Activated CD8-positive, alpha-beta memory T cell treated with anti-CD3 and anti-CD28 coated beads, Interleukin-2, amount 10 ng/mL, durations not matched to agents 7 days and 5 days (primary cell): ENCODE data around the gene RTEL1. TPM values are rescaled to one million over a fixed set of nuclear protein-coding genes. Genes with fewer than 3 reads are reported as not detected.
"Not testable (repeated sequence)": the region's sequence is repeated elsewhere in the genome, so short reads cannot be mapped to it uniquely, and the experiment has no call there.

Experiments used
- ATAC-seq: fragments of 150-1000 bp; cut with Tn5 transposase; one replicate; pipeline ENCODE4 v1.10.0; 2021; ENCODE audit warnings: moderate library complexity
- CTCF ChIA-PET: fragments of 350-600 bp; sonication (Branson Sonifier 250); formaldehyde crosslinking; loops from one replicate; lab custom pipeline; 2021; ENCODE audit warnings: antibody characterized with exemption; lab: Charles Lee
- DNase-seq: peaks from one replicate; pipeline ENCODE4 v3.0.0-alpha.2; 2020
- H3K27ac Mint-ChIP-seq: one replicate; pipeline ENCODE4 v1.8.0; 2021; ENCODE audit warnings: mild to moderate bottlenecking, mixed read lengths
- H3K27me3 Mint-ChIP-seq: one replicate; pipeline ENCODE4 v1.8.0; 2021; ENCODE audit warnings: mixed read lengths
- H3K36me3 Mint-ChIP-seq: one replicate; pipeline ENCODE4 v1.8.0; 2021; ENCODE audit warnings: mild to moderate bottlenecking, mixed read lengths
- H3K4me1 Mint-ChIP-seq: one replicate; pipeline ENCODE4 v1.8.0; 2021; ENCODE audit warnings: mixed read lengths
- H3K4me3 Mint-ChIP-seq: one replicate; pipeline ENCODE4 v1.8.0; 2021; ENCODE audit warnings: mild to moderate bottlenecking, moderate library complexity, mixed read lengths
- H3K9me3 Mint-ChIP-seq: one replicate; pipeline ENCODE4 v1.8.0; 2022; ENCODE audit warnings: low read depth, mixed read lengths
- total RNA-seq, 2 experiments: library from RNA; stranded (reverse); gene quantifications; one replicate each; pipeline ENCODE4 v1.2.3, GENCODE V29; 2021

RTEL1 gene
- total RNA-seq, 2 experiments from 2014 or later: 50.0 to 53.6 TPM

DNA sequence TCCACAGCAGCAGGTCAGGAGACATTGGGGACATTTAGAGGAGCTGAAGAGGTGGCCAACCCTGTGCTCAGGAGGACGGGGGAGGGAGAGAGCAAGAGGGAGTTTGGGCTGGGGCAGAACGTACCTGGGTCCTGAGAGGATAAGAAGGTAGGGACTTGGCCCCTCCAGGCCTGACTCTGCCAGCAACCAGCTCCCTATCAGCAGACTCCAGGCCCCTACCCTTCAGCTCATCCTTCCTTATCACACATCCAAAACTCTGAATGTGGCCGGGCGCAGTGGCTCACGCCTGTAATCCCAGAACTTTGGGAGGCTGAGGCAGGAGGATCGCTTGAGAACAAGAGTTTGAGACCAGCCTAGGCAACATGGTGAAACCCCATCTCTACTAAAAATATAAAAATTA, 9.9 kb upstream of the RTEL1 start:
- H3K27ac Mint-ChIP-seq: no peak overlapping the region
- no peak overlapping the region for H3K4me3 Mint-ChIP-seq
- DNase-seq: no peak
- no peak for ATAC-seq
- peaks cover 3% of the 10 kb centered on the region for H3K4me1 Mint-ChIP-seq
- peaks cover 6% of the 10 kb centered on the region for H3K27me3 Mint-ChIP-seq
- no peaks in the 10 kb centered on the region for H3K36me3 Mint-ChIP-seq
- CTCF ChIA-PET: interaction anchor here (0.8 to 1.0 kb wide), 3 partner anchors 35 to 472 kb away, joined by 3 read pairs; no protein-coding TSS in a partner anchor
- H3K9me3 Mint-ChIP-seq: no peaks in the 10 kb centered on the region

DNA sequence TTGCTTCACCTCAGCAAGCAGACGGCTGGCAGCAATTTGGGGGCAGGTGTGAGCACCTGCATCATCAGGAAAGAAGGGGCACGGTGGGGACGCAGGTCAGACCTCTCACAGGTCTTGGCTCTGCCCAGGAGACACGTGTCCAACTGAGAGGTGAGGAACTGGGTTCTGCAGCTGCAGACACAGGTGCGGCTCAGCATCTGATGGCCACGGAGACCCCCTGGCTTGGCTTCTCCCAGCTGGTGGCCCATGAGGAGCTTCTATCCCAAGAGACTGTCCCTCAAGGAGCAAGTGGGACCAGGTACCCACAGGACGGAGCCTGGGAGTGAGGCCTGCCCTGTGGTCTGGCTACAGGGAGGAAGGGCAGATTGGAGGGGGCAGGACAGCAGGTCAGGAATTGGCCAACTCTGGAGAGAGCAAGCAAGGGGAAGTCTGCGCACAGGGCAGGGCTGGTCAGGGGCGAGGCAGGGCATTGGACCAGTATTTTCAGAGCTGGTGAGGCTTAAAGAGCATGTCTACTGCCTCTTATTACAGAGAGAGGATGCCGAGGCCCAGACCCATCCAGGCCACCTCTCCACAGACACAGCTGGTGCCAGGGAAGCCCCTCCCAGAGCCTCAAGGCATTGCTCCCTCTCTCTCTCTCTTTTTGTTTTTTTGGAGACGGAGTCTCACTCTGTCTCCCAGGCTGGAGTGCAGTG, 9.1 kb upstream of the RTEL1 start:
- Mint-ChIP-seq H3K27ac (no peak overlapping the region), H3K27me3 (peaks cover 6% of the 10 kb centered on the region), H3K4me3 (no peak overlapping the region), H3K9me3 (no peaks in the 10 kb centered on the region), H3K36me3 (no peaks in the 10 kb centered on the region), H3K4me1 (peaks cover 7% of the 10 kb centered on the region)
- CTCF ChIA-PET: no interaction called here
- ATAC-seq (no peak), DNase-seq (no peak)

DNA sequence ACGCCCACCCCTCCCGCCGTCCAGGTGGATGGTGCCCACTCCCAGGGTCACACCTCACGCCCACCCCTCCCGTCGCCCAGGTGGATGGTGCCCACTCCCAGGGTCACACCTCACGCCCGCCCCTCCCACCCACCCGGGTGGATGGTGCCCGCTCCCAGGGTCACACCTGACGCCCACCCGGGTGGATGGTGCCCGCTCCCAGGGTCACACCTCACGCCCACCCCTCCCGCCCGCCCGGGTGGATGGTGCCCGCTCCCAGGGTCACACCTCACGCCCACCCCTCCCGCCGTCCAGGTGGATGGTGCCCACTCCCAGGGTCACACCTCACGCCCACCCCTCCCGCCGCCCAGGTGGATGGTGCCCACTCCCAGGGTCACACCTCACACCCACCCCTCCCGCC, 7.6 kb upstream of the RTEL1 start:
- CTCF ChIA-PET, H3K36me3 Mint-ChIP-seq, H3K9me3 Mint-ChIP-seq, H3K4me3 Mint-ChIP-seq, H3K27ac Mint-ChIP-seq, DNase-seq, ATAC-seq, H3K27me3 Mint-ChIP-seq: not testable (repeated sequence)
- peaks cover 15% of the 10 kb centered on the region for H3K4me1 Mint-ChIP-seq

DNA sequence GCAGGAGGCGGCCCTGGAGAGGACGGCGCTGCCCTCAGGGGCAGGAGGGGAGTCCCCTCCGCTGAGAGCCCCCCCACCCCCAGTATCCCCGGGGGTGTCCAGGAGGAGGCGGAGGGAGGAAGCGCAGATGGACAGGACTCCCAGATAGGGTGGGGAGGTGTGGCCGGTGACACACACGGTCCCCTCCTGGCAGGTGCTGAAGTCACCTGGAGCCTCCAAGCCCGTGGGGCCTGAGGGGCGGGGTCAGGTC, 6.2 kb upstream of the RTEL1 start:
- peak overlapping the region; percentile 36 for H3K4me3 Mint-ChIP-seq
- peaks cover 15% of the 10 kb centered on the region for H3K4me1 Mint-ChIP-seq
- H3K27me3 Mint-ChIP-seq: peaks cover 6% of the 10 kb centered on the region
- DNase-seq (no peak), ATAC-seq (no peak)
- no peak overlapping the region for H3K27ac Mint-ChIP-seq
- no peaks in the 10 kb centered on the region for H3K36me3 Mint-ChIP-seq
- H3K9me3 Mint-ChIP-seq: no peaks in the 10 kb centered on the region
- CTCF ChIA-PET: interaction anchor here (1.0 kb wide), 1 partner anchor 10 kb away, joined by 5 read pairs; no protein-coding TSS in a partner anchor

DNA sequence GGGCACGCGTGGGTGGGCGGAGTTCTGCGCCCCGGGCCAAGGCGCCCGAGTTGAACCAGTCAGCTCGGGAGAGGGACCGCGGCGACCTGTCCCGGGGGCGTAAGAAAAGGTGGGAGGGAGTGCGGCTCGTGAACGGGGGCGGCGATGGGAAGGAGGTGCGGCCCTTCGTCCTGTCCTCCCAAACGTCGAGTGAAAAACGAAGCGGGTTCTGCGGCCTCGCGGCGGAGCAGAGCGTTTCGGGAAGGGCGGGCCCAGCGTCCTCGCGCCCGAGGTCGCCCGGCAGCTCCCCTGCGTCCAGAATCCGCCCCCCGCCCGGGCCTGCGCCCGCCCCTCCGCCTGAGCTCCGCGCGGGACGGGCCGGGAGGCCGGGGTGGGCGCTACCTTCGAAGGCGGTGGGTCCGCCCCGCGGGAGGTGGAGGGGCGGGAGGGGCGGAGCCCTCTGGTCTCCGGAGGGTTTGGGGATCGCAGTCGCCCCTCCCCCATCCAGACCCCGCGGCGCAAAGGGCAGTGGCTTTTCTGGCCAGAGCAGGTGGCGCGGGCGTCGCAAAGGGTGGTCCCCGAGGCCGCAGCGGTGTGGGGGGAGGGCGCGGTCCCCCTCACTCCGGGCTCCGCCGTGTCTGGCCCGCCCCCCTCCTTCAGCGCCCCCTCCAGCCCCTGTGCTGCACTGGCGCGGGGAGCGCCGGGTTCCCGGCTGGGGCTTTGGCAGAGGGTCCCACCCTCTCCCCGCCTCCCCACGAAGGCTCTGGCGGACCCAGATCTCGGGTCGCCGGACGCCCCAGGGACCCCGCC, 5.7 kb upstream of the RTEL1 start:
- DNase-seq: no peak
- H3K9me3 Mint-ChIP-seq: no peaks in the 10 kb centered on the region
- H3K36me3 Mint-ChIP-seq: no peaks in the 10 kb centered on the region
- CTCF ChIA-PET: interaction anchor here (1.0 to 1.5 kb wide), 2 partner anchors 10 to 11 kb away, joined by 5 to 7 read pairs; no protein-coding TSS in a partner anchor
- peaks cover 6% of the 10 kb centered on the region for H3K27me3 Mint-ChIP-seq
- ATAC-seq: peak; percentile 40
- peak overlapping the region; percentile 36 for H3K4me3 Mint-ChIP-seq
- H3K4me1 Mint-ChIP-seq: peaks cover 20% of the 10 kb centered on the region
- no peak overlapping the region for H3K27ac Mint-ChIP-seq

DNA sequence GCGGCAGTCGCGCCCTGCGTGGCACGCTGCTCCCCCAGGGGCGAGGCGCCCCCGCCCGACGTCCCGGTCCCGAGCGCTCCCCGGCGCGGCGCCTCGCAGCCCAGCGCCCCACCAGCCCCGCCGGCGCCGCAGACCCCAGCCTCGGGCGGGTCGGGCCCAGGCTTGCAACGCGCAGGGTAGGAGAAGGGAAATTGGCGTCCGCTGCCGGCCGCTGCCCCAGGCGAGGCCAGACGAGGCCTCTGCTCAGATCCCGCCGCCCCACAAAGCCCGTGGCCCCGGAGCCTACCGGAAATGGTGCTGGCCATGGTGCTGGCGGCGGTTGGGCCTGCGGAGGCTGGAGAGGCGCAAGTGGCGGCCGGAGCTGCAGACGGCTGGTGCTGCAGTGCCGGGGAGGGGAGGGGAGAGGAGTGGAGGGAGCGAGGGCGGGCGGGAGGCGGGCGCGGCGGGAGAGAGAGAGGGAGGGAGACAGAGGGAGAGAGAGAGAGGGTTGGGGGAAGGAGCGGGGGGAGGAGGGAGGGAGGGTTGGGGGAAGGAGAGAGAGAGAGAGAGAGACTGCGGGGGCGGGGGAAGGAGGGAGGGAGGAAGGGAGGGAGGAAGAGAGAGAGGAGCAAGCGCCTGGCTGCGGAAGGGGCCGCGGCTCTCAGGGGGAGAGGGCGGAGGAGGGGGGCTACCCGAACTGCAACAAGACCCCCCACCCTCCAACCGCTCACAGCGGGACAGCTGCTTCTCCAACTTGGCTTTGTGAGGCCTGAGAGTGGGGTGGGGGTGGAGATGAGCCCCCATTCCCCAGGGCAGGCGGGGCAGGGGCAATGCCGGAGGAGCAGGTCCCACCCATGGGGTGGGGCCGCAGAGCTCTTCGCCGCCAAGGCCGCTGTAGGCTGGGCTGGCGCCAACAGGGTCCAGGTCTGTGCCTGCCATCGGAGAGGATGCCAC, 4.8 kb upstream of the RTEL1 start, which contains the start of gene STMN3:
STMN3 (minus strand) TSS at position 384 of the 933 bp plus-strand sequence; CDS start at position 305, 79 bp downstream.
- ATAC-seq (peak; percentile 56), DNase-seq (peak; percentile 84)
- CTCF ChIA-PET: interaction anchor here (1.1 to 1.5 kb wide), 2 partner anchors 12 to 28 kb away, joined by 4 to 7 read pairs; no protein-coding TSS in a partner anchor
- Mint-ChIP-seq H3K9me3 (no peaks in the 10 kb centered on the region), H3K4me1 (peaks cover 26% of the 10 kb centered on the region), H3K4me3 (peak within 1 kb of the TSS; percentile 70), H3K27ac (peak within 1 kb of the TSS; percentile 56), H3K36me3 (no peaks in the 10 kb centered on the region), H3K27me3 (peaks cover 6% of the 10 kb centered on the region)

DNA sequence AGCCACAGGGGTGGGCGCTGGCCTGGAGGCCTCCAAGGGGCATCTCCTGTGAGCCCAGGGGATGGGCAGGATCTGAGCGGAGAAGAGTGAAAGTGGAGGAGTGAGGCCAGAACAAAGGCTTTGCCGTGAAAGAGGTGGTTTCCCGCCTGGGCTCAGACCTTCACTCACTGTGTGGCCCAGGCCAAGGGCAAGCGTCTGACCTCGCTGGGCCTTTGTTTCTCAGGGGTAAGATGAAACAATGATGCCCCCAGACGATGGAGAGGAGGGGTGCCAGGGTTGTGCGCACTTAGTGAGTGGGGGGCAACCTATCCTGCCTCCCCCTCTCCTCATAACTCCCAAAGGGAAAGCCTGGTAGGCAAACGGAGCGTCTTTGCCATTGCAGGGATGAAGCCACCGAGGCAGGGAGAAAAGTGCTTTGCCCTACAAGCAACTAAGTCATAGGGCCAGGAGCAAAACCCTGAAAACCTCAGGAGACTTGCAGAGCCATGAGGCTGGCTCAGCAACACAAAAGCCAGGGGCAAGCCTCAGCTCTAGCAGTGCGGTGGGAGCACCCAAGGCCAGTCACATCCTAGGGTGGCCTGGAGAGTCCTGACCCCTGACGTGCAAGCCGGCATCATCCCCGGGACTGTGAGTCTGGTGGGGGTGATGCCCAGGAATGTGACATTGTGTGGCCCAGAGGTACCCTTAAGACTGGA, 4.0 kb upstream of the RTEL1 start:
- Mint-ChIP-seq H3K4me1 (peaks cover 31% of the 10 kb centered on the region), H3K36me3 (no peaks in the 10 kb centered on the region), H3K9me3 (no peaks in the 10 kb centered on the region), H3K4me3 (peak overlapping the region; percentile 70), H3K27ac (peak overlapping the region; percentile 56), H3K27me3 (peaks cover 6% of the 10 kb centered on the region)
- DNase-seq: no peak
- CTCF ChIA-PET: interaction anchor here (1.0 to 1.5 kb wide), 3 partner anchors 12 to 29 kb away, joined by 3 to 7 read pairs (median 4); no protein-coding TSS in a partner anchor
- ATAC-seq: no peak

DNA sequence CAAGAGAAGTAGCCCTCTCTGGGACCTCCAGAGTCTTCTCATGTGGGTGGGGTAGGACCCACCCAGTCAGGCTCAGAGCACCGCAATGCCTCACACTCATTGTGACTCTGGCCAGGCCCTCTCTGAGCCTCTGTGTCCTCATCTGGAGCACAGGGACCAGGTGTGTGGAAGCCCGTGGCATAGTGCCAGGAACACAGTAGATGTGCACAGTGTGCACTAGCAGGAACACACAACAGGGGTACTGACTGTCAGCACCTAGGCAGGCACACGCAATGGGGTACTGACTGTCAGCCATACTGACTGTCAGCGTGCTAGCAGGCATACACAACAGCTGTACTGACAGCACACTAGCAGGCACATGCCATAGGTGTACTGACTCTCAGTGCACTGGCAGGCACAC, 2.9 kb upstream of the RTEL1 start:
- Mint-ChIP-seq H3K27ac (no peak overlapping the region), H3K36me3 (peaks cover 2% of the 10 kb centered on the region), H3K4me1 (peaks cover 39% of the 10 kb centered on the region), H3K9me3 (no peaks in the 10 kb centered on the region), H3K27me3 (peaks cover 6% of the 10 kb centered on the region), H3K4me3 (no peak overlapping the region)
- ATAC-seq (no peak), DNase-seq (no peak)
- CTCF ChIA-PET: interaction anchor here (1.0 kb wide), 1 partner anchor 13 kb away, joined by 3 read pairs; no protein-coding TSS in a partner anchor

DNA sequence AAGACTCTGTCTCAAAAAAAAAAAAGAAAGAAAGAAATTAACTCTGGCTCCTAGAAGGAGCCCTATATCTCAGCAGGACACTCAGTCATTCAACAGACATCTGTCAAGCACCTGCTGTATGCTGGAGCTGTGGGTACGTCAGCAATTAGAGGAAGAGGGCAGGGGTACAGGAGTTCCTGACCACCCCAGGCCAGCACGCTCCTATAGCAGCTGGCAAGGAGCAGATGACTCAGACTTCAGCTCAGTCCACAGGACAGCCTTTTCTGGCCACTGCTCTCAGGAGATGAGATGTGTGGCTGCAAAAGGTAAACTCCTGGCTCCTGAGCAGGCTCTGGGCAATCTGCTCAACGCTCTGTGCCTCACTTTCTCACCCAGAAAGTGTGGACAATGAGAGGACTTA, 1.7 kb upstream of the RTEL1 start:
- Mint-ChIP-seq H3K27ac (no peak overlapping the region), H3K4me3 (no peak overlapping the region), H3K27me3 (peaks cover 3% of the 10 kb centered on the region), H3K9me3 (no peaks in the 10 kb centered on the region), H3K4me1 (peaks cover 39% of the 10 kb centered on the region), H3K36me3 (peaks cover 2% of the 10 kb centered on the region)
- CTCF ChIA-PET: no interaction called here
- DNase-seq: no peak
- no peak for ATAC-seq

DNA sequence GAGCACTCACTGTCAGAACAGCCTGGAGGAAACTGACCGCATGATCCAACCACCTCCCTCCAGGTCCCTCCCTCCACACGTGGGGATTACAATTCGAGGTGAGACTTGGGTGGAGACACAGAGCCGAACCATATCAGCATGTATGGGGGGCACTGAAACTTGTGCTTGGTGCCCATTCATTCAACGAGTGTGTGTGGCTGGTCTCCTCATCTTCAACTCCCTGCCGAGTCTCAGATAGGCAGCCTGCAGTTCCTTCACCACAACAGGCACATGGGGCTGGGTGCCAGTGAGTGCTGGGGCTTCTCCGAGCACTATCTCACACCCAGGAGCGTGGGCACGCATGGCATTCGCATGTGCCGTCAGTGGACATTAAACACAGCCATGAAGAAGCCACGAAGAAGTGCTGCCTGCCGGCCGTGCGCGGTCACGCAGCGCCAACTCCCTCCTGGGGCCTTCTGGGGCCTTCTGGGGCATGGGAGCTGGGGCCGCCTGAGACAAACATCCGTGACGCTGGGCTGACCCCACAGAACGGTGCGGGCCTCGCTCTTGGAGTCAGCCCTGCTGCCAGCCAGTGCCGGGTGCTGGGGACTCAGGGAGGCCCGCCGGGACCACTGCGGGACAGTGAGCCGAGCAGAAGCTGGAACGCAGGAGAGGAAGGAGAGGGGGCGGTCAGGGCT, 714 bp upstream of the RTEL1 start:
- peaks cover 36% of the 10 kb centered on the region for H3K4me1 Mint-ChIP-seq
- peak overlapping the region; percentile 95 for H3K4me3 Mint-ChIP-seq
- ATAC-seq (no peak), DNase-seq (no peak)
- no peaks in the 10 kb centered on the region for H3K9me3 Mint-ChIP-seq
- CTCF ChIA-PET: interaction anchor here (1.0 to 1.9 kb wide), 10 partner anchors 15 to 208 kb away, joined by 3 to 14 read pairs (median 4); partner anchors contain the start of genes HELZ2, LIME1 and TPD52L2
- H3K36me3 Mint-ChIP-seq: peaks cover 5% of the 10 kb centered on the region
- H3K27me3 Mint-ChIP-seq: no peaks in the 10 kb centered on the region
- H3K27ac Mint-ChIP-seq: peak overlapping the region; percentile 93

DNA sequence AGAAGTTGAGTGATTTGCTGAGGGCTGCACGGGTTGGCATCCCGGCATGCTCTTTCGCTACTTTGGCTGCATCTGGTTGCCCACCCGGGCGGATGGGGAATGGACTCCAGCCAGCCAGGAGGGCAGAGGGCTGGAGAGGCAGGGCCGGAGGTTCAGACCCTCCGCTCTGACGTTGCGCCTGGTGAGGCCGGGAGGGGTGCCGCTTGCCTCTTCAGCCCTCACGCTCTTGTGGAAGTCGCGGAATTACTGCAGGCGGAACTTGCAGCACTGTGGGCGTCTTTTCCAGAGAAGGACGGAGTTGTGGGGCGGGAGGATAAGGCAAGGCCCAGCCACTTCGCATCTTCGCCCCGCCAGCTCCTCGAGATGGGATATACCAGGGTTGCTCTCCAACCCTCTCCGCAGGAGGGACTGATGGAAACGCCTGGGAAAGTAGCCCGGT, 656 bp downstream of the RTEL1 start:
- Mint-ChIP-seq H3K36me3 (peaks cover 5% of the 10 kb centered on the region), H3K4me1 (peaks cover 35% of the 10 kb centered on the region), H3K9me3 (no peaks in the 10 kb centered on the region), H3K27me3 (no peaks in the 10 kb centered on the region), H3K4me3 (peak overlapping the region; percentile 95), H3K27ac (peak overlapping the region; percentile 93)
- CTCF ChIA-PET: interaction anchor here (0.8 to 1.9 kb wide), 16 partner anchors 17 to 206 kb away, joined by 3 to 14 read pairs (median 4); partner anchors contain the start of genes GMEB2, HELZ2, LIME1 and TPD52L2
- ATAC-seq (peak; percentile 12), DNase-seq (no peak)

DNA sequence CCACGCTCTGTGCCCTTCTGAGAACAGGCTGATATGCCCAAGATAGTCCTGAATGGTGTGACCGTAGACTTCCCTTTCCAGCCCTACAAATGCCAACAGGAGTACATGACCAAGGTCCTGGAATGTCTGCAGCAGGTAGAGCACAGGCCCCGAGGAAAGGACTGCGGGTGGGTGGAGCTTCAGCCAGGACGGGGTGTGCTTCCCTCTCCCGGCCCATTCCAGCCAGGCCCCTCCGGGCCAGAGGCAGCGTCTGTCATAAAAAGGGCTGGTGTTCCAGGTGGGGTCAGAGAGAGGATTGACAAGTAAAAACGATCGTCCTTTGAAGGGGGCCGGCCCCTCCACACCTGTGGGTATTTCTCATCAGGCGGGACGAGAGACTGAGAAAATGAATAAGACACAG, 1.3 kb downstream of the RTEL1 start:
- Mint-ChIP-seq H3K9me3 (no peaks in the 10 kb centered on the region), H3K4me1 (peaks cover 29% of the 10 kb centered on the region), H3K27me3 (no peaks in the 10 kb centered on the region), H3K4me3 (peak overlapping the region; percentile 95), H3K27ac (peak overlapping the region; percentile 19), H3K36me3 (peaks cover 5% of the 10 kb centered on the region)
- CTCF ChIA-PET: interaction anchor here (1.5 kb wide), 1 partner anchor 93 kb away, joined by 5 read pairs; no protein-coding TSS in a partner anchor
- ATAC-seq (no peak), DNase-seq (no peak)
